VCaP (cell line): Measurements from ENCODE around the gene MEOX2.

Experiments
- H3K27ac ChIP-seq: fragments of 450-650 bp; 2 replicates; pipeline ENCODE4 v1.5.1; 2017
- TF ChIP-seq, protein P1 (sequence below): fragments of 450-650 bp; conservative IDR thresholded peaks from 2 replicates; pipeline ENCODE4 v1.5.1; 2017; ENCODE audit warnings: mild to moderate bottlenecking, moderate library complexity

The MEOX2 gene

DNA sequence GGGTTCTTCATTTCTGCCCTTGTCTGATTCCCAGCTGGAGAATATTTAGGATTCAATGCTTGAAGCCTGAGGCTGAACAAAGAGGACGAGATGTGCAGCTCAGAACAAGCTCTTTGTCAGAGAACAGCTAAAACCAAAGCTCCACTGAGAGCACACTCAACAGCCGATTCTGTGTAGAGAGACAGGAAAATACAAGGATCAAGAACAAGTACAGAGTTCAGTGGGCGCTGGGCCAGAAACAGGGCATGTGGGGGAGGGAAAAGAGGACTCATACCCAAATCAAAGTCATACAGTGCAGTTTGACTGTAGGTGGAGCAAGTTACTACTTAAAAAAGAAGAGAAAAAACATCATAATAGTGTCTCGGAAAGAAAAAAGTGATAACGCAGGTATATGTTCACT, 124.6 kb downstream of the MEOX2 start, which contains the start of gene AGMO:
TSS of gene AGMO (minus strand) at position 181 of the 400 bp plus-strand sequence.
- TF ChIP-seq, protein P1, sequence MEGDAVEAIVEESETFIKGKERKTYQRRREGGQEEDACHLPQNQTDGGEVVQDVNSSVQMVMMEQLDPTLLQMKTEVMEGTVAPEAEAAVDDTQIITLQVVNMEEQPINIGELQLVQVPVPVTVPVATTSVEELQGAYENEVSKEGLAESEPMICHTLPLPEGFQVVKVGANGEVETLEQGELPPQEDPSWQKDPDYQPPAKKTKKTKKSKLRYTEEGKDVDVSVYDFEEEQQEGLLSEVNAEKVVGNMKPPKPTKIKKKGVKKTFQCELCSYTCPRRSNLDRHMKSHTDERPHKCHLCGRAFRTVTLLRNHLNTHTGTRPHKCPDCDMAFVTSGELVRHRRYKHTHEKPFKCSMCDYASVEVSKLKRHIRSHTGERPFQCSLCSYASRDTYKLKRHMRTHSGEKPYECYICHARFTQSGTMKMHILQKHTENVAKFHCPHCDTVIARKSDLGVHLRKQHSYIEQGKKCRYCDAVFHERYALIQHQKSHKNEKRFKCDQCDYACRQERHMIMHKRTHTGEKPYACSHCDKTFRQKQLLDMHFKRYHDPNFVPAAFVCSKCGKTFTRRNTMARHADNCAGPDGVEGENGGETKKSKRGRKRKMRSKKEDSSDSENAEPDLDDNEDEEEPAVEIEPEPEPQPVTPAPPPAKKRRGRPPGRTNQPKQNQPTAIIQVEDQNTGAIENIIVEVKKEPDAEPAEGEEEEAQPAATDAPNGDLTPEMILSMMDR: no peak
- H3K27ac ChIP-seq: no peak within 1 kb of the TSS
